Activated naive CD8-positive, alpha-beta T cell treated with anti-CD3 and anti-CD28 coated beads, Interleukin-2, amount 50 U/mL, for 24 hours (primary cell): ENCODE measurements around the gene LST1.
"Not testable (repeated sequence)": the region's sequence is repeated elsewhere in the genome, so short reads cannot be mapped to it uniquely, and the experiment has no call there.

ENCODE experiments used
- ATAC-seq: fragments of 150-1000 bp; cut with Tn5 transposase; one replicate; pipeline ENCODE4 v1.10.0; 2021
- DNase-seq: peaks from one replicate; pipeline ENCODE4 v3.0.0; 2021
- H3K27ac Mint-ChIP-seq: one replicate; pipeline ENCODE4 v1.8.0; 2021; ENCODE audit warnings: mild to moderate bottlenecking, mixed read lengths
- H3K27me3 Mint-ChIP-seq: one replicate; pipeline ENCODE4 v1.8.0; 2021; ENCODE audit warnings: mixed read lengths
- H3K36me3 Mint-ChIP-seq: one replicate; pipeline ENCODE4 v1.8.0; 2021; ENCODE audit warnings: low read depth, mixed read lengths
- H3K4me1 Mint-ChIP-seq: one replicate; pipeline ENCODE4 v1.8.0; 2021; ENCODE audit warnings: mixed read lengths
- H3K4me3 Mint-ChIP-seq: one replicate; pipeline ENCODE4 v1.8.0; 2021; ENCODE audit warnings: mild to moderate bottlenecking, moderate library complexity, mixed read lengths
- H3K9me3 Mint-ChIP-seq: one replicate; pipeline ENCODE4 v1.8.0; 2021; ENCODE audit warnings: mixed read lengths

The LST1 gene

GRCh38 chr6:31586008-31586407, at the start of gene LST1:
LST1 (plus strand) TSS chr6:31586277; CDS start chr6:31587300, 1,023 bp downstream.
- Mint-ChIP-seq H3K4me1 (peaks cover 71% of the 10 kb centered on the region), H3K27me3 (no peaks in the 10 kb centered on the region), H3K4me3 (peak within 1 kb of the TSS; percentile 77), H3K36me3 (peaks cover 8% of the 10 kb centered on the region), H3K27ac (peak within 1 kb of the TSS; percentile 79), H3K9me3 (no peaks in the 10 kb centered on the region)
- ATAC-seq: no peak
- DNase-seq: no peak

GRCh38 chr6:31538805-31539400, 47.2 kb upstream of the LST1 start:
- Mint-ChIP-seq H3K9me3 (no peaks in the 10 kb centered on the region), H3K27ac (peak overlapping the region; percentile 94), H3K4me3 (peak overlapping the region; percentile 81), H3K4me1 (peaks cover 61% of the 10 kb centered on the region), H3K27me3 (no peaks in the 10 kb centered on the region), H3K36me3 (peaks cover 74% of the 10 kb centered on the region)
- no peak for DNase-seq
- no peak for ATAC-seq

DNA sequence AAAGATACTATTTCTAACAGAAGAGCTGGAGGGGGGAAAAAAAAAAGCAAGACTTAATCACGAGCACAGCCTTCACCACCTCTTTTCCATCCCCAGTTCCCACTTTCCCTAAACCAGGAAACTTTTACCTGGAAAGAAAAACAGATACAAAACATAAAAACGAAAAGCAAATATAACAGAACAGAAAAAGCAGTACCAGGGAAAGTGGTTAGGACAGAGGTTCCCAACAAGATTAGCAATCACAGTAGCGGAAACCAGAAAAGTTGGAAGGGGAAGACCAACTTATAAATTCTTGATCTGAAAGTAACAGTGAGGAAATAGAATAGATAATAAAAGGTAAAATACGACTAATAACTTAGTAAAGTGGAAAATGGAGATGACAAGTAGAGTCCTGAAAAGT, 45.4 kb upstream of the LST1 start:
- ATAC-seq (no peak), DNase-seq (no peak)
- H3K9me3 Mint-ChIP-seq: no peaks in the 10 kb centered on the region
- peaks cover 59% of the 10 kb centered on the region for H3K4me1 Mint-ChIP-seq
- H3K27ac Mint-ChIP-seq: peak overlapping the region; percentile 94
- H3K36me3 Mint-ChIP-seq: peaks cover 57% of the 10 kb centered on the region
- no peaks in the 10 kb centered on the region for H3K27me3 Mint-ChIP-seq
- peak overlapping the region; percentile 81 for H3K4me3 Mint-ChIP-seq

- DNase-seq: peak; percentile 61
- ATAC-seq: peak; percentile 7
- Mint-ChIP-seq H3K27me3 (no peaks in the 10 kb centered on the region), H3K27ac (peak overlapping the region; percentile 94), H3K4me3 (peak overlapping the region; percentile 81), H3K36me3 (peaks cover 52% of the 10 kb centered on the region), H3K4me1 (peaks cover 59% of the 10 kb centered on the region), H3K9me3 (no peaks in the 10 kb centered on the region)
Measured at GRCh38 chr6:31541059-31541657, 44.9 kb upstream of the LST1 start.

DNA sequence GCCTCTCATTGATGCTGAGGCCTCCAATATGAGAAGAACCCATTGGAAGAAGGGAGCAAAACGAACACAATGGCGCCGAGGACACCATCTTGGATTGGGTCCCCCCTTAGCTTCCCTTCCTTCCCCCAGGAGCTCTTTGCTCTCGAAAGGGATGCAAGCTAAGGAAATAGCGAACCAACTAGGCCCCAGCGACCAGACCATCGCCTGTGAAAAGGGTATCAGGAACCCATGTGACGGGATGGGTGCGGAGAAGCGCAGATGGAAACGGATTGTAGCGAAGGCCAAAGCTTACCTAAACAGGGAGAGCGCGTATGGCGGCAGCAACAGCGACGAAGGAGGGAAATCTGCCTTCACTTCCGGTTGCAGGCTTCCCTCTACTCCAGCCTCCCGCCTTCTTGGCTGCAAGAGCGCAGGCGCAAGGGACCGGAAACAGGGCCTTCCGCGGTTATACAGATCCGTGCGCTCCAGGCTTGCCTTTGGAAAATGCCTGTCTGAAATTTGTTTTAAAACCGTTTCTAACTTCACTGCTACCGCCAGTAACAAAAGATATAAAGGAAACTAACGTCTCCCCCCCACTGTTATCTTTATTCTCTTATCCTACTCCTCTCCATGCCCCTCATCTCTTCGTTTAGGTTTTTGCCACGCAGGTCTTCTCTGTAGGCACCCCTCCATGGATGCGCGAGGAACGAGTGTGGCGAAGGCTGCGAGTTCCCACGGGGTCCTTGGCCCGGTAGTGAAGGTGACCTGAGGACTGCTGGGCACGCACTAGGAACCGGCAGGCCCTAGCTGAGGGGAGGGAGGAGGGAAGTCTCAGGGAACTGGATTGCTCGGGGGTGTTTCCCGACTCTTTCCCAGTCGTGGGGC, 44.2 kb upstream of the LST1 start, which contains the start of gene DDX39B:
Gene DDX39B (minus strand): TSS at position 346 of the 864 bp plus-strand sequence. CDS start 1,471 bp downstream, outside the sequence.
- H3K27me3 Mint-ChIP-seq: no peaks in the 10 kb centered on the region
- DNase-seq (peak; percentile 94), ATAC-seq (peak; percentile 77)
- H3K9me3 Mint-ChIP-seq: no peaks in the 10 kb centered on the region
- peak within 1 kb of the TSS; percentile 94 for H3K27ac Mint-ChIP-seq
- H3K4me3 Mint-ChIP-seq: peak within 1 kb of the TSS; percentile 81
- peaks cover 45% of the 10 kb centered on the region for H3K36me3 Mint-ChIP-seq
- H3K4me1 Mint-ChIP-seq: peaks cover 61% of the 10 kb centered on the region

DNA sequence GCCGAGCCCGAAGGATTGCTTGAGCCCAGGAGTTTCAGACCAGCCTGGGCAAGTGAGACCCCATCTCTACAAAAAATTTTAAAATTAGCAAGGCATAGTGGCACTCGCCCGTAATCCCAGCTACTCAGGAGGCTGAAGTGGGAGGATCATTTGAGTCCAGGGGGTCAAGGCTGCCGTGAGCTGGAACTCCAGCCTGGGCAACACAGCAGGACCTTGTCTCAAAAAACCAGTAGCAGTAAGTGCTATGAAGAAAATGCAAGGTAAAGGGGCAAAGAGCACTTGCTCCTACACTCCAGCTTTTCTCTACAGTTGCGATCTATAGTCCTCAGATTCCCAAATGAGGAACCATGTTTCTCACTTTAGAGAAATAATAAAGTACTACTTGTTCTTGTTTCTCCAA, 42.4 kb upstream of the LST1 start:
- ATAC-seq (no peak), DNase-seq (no peak)
- no peaks in the 10 kb centered on the region for H3K27me3 Mint-ChIP-seq
- H3K4me1 Mint-ChIP-seq: peaks cover 63% of the 10 kb centered on the region
- H3K4me3 Mint-ChIP-seq: peak overlapping the region; percentile 81
- H3K27ac Mint-ChIP-seq: no peak overlapping the region
- no peaks in the 10 kb centered on the region for H3K9me3 Mint-ChIP-seq
- H3K36me3 Mint-ChIP-seq: peaks cover 34% of the 10 kb centered on the region

GRCh38 chr6:31544676-31545075, 41.4 kb upstream of the LST1 start:
- no peaks in the 10 kb centered on the region for H3K9me3 Mint-ChIP-seq
- ATAC-seq (no peak), DNase-seq (no peak)
- peak overlapping the region; percentile 10 for H3K27ac Mint-ChIP-seq
- H3K36me3 Mint-ChIP-seq: peaks cover 27% of the 10 kb centered on the region
- no peaks in the 10 kb centered on the region for H3K27me3 Mint-ChIP-seq
- H3K4me1 Mint-ChIP-seq: peaks cover 63% of the 10 kb centered on the region
- no peak overlapping the region for H3K4me3 Mint-ChIP-seq

DNA sequence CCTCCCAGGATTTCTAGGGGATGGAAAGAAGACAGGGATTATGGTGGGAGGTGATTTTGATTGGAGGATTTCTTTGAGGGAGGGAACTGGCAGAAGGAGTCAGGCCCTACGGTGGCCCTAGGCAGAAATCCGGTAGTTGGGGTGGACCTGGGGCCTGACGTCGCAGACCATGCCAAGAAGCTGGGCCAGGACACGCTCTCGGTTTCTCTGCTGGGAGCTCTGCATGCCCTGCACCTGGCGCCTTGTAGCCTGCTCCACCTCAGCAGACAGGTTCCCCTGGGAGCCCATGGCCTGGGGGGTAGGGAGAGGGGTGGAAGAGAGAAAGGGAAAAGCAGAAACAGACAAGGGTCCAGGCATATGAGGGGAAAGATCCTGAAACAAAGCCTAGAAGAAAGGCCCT, 40.8 kb upstream of the LST1 start:
- Mint-ChIP-seq H3K27me3 (no peaks in the 10 kb centered on the region), H3K36me3 (peaks cover 23% of the 10 kb centered on the region), H3K4me1 (peaks cover 61% of the 10 kb centered on the region), H3K9me3 (no peaks in the 10 kb centered on the region), H3K4me3 (no peak overlapping the region), H3K27ac (peak overlapping the region; percentile 10)
- DNase-seq (no peak), ATAC-seq (no peak)

DNA sequence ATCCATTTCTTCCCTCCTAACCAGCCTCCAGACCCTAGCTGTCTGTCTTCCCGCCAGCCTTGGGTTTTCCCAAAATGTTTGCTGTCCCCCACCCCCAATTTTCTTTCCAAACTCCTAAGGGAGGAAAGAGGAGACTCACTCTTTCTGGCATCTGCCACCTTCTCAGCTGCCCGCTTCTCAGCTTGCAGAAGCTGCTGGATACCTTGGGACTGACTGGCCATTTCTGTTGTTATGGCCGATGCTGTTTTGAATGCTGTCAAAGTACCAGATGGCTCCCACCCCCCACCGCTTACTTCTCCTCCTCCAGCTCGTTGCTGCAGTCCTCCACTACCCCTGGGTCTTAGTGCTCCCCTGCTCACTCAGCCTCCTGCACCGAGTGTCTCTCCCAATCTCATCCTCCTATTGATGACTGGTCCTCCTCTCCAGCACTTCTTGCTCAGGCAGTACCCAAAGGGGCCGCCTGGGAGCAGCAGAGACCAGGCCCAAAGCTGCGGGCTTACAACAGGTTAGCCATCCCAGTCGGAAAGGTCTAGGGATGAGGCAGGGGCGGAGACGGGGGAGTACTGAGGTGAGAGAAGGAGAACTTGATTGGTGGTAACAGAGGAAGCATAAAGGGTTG, 39.6 kb upstream of the LST1 start, which contains the start of gene ATP6V1G2:
Gene ATP6V1G2 (minus strand): TSS at position 270 of the 619 bp plus-strand sequence. CDS start 49 bp downstream, at position 221.
- ATAC-seq: peak; percentile 77
- Mint-ChIP-seq H3K4me3 (peak within 1 kb of the TSS; percentile 86), H3K36me3 (peaks cover 18% of the 10 kb centered on the region), H3K27ac (peak within 1 kb of the TSS; percentile 89), H3K4me1 (peaks cover 62% of the 10 kb centered on the region), H3K9me3 (no peaks in the 10 kb centered on the region), H3K27me3 (no peaks in the 10 kb centered on the region)
- peak; percentile 93 for DNase-seq

- Mint-ChIP-seq H3K27ac (peak within 1 kb of the TSS; percentile 89), H3K27me3 (no peaks in the 10 kb centered on the region), H3K9me3 (no peaks in the 10 kb centered on the region), H3K4me3 (peak within 1 kb of the TSS; percentile 86), H3K4me1 (peaks cover 62% of the 10 kb centered on the region), H3K36me3 (peaks cover 15% of the 10 kb centered on the region)
- DNase-seq: peak; percentile 95
- ATAC-seq: peak; percentile 83
Measured at GRCh38 chr6:31546958-31547726, 38.9 kb upstream of the LST1 start, which contains the start of gene NFKBIL1. NFKBIL1 (plus strand) TSS chr6:31547608; CDS start chr6:31547695, 87 bp downstream.

- H3K27ac Mint-ChIP-seq: peak overlapping the region; percentile 89
- H3K27me3 Mint-ChIP-seq: no peaks in the 10 kb centered on the region
- H3K4me3 Mint-ChIP-seq: peak overlapping the region; percentile 86
- no peaks in the 10 kb centered on the region for H3K9me3 Mint-ChIP-seq
- H3K4me1 Mint-ChIP-seq: peaks cover 62% of the 10 kb centered on the region
- peaks cover 17% of the 10 kb centered on the region for H3K36me3 Mint-ChIP-seq
- no peak for ATAC-seq
- no peak for DNase-seq
Measured at GRCh38 chr6:31547727-31548543, 38.1 kb upstream of the LST1 start.

- Mint-ChIP-seq H3K4me1 (peaks cover 60% of the 10 kb centered on the region), H3K27ac (peak overlapping the region; percentile 29), H3K27me3 (no peaks in the 10 kb centered on the region), H3K4me3 (peak overlapping the region; percentile 86), H3K9me3 (no peaks in the 10 kb centered on the region), H3K36me3 (peaks cover 16% of the 10 kb centered on the region)
- no peak for ATAC-seq
- no peak for DNase-seq
Measured at GRCh38 chr6:31548544-31548873, 37.6 kb upstream of the LST1 start.

- H3K27me3 Mint-ChIP-seq, H3K27ac Mint-ChIP-seq, H3K9me3 Mint-ChIP-seq: not testable (repeated sequence)
- peaks cover 69% of the 10 kb centered on the region for H3K4me1 Mint-ChIP-seq
- peak; percentile 63 for DNase-seq
- peak overlapping the region; percentile 48 for H3K4me3 Mint-ChIP-seq
- peaks cover 22% of the 10 kb centered on the region for H3K36me3 Mint-ChIP-seq
- ATAC-seq: peak; percentile 27
Measured at GRCh38 chr6:31551371-31551770, 34.7 kb upstream of the LST1 start.
